ENCODE data around the gene MET.
"Not testable (repeated sequence)": the region's sequence is repeated elsewhere in the genome, so short reads cannot be mapped to it uniquely, and the experiment has no call there.

MET gene
- total RNA-seq, result 0 to 6.4 (median 2.3) reads per million in 9 experiments

DNA sequence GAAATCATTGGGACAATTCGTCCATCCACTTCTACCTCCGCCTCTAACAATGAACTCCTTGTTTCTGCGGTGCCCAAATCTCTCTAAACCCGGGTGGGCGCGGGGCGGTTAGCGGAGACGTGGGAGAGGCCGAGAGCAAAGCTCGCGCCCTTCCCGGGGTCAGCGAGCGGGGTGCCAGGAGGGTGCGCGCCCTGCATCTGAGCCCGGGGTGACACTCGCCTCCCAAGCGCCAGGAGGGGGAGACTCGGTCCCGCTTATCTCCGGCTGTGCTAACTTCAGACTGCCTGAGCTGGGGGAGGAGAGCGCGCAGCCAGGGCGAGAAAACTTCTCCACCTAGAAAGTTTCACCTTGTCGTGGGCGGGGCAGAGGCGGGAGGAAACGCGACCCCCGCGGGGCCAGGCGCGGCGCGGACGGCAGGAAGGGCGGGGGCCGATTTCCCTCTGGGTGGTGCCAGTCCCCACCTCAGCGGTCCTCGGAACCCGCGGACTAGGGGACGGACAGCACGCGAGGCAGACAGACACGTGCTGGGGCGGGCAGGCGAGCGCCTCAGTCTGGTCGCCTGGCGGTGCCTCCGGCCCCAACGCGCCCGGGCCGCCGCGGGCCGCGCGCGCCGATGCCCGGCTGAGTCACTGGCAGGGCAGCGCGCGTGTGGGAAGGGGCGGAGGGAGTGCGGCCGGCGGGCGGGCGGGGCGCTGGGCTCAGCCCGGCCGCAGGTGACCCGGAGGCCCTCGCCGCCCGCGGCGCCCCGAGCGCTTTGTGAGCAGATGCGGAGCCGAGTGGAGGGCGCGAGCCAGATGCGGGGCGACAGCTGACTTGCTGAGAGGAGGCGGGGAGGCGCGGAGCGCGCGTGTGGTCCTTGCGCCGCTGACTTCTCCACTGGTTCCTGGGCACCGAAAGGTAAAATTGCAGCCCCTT is at the start of gene MET:
Gene MET (plus strand): TSS at position 516 of the 915 bp plus-strand sequence. CDS start 26,889 bp downstream, outside the sequence.
- peak within 1 kb of the TSS; percentile 64 to 80 for H3K4me3 Mint-ChIP-seq
- peak; percentile 56 for ATAC-seq (replicated peaks)
- DNase-seq, result no peak

DNA sequence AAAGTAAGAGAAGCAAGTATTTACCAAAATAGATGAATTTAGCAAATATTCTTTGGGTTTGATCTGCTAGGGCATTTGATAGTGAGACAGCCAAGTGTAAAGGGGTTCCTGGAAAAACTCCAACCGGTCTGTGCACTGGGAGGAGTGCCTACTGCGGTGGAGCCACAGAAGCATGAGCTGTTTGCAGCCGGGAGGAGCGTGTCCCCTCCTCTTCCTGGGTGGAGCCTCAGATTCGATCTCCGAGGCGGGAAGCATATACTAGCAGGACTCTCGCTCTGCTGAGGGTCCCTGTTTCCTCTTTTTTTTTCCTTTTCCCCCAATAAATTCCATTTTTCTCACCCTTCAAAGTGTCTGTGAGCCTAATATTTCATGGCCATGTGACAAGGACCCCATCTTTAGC is 45.1 kb upstream of the MET start:
- Mint-ChIP-seq H3K27ac (no peak overlapping the region), H3K4me3 (no peak overlapping the region), H3K36me3 (ENCODE audit: insufficient read depth) (no peaks in the 10 kb centered on the region), H3K9me3 (no peaks in the 10 kb centered on the region), H3K4me1 (ENCODE audit: low read depth in 2 of 2) (no peaks in the 10 kb centered on the region), H3K27me3 (peaks cover 28 to 33% of the 10 kb centered on the region in 2 donors)
- DNase-seq (no peak), ATAC-seq (replicated peaks) (no peak)

More for the DNA sequence above, at the start of gene MET:
- Mint-ChIP-seq H3K9me3 (no peaks in the 10 kb centered on the region), H3K36me3 (ENCODE audit: insufficient read depth) (no peaks in the 10 kb centered on the region), H3K4me1 (ENCODE audit: low read depth in 2 of 2) (peaks cover 4 to 7% of the 10 kb centered on the region in 2 donors), H3K27me3 (peaks cover 42 to 45% of the 10 kb centered on the region in 2 donors), H3K27ac (no peak within 1 kb of the TSS)

DNA sequence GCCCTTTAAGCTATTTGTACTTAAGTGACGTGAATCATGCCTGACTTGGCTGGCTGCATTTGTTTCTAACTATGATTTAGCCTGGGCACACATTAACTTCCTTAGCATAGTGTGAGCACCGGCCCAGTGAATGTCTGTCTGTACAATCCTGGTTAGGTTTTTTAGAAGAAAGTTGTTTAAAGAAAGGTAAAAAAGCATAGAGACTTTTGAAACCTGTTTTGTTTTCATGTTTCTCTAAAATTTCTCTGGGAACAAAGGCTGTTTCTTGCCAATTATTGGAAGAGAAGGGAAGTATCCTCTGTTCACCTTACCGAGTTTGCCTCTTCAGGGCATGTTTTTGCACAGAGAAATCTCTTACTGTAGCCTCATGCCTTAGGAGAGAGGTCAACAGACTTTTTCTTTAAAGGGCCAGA is 42.9 kb upstream of the MET start:
- Mint-ChIP-seq H3K27ac (no peak overlapping the region), H3K4me1 (ENCODE audit: low read depth in 2 of 2) (no peaks in the 10 kb centered on the region), H3K4me3 (no peak overlapping the region), H3K27me3 (peaks cover 21 to 25% of the 10 kb centered on the region in 2 donors), H3K9me3 (no peaks in the 10 kb centered on the region), H3K36me3 (ENCODE audit: insufficient read depth) (no peaks in the 10 kb centered on the region)
- DNase-seq (no peak), ATAC-seq (replicated peaks) (no peak)

DNA sequence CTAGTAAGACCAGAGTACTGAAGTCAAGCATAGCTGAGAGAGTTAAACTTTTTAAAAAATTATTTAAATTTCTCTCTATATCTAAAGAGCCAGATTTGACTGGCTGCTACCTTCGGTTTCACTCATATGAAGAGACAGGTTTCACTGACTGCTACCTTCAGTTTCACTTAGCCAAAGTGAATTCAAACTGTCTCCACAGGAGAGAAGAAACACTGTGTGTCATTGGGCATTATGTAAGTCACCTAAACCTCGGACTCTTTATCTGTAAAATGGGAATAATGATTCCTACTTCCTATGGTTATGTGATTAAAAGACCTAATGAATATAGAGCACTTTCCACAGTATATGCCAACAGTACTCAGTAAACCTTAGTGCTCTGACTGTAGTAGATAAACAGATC is 41.6 kb upstream of the MET start:
- no peak for ATAC-seq (replicated peaks)
- DNase-seq, result no peak

DNA sequence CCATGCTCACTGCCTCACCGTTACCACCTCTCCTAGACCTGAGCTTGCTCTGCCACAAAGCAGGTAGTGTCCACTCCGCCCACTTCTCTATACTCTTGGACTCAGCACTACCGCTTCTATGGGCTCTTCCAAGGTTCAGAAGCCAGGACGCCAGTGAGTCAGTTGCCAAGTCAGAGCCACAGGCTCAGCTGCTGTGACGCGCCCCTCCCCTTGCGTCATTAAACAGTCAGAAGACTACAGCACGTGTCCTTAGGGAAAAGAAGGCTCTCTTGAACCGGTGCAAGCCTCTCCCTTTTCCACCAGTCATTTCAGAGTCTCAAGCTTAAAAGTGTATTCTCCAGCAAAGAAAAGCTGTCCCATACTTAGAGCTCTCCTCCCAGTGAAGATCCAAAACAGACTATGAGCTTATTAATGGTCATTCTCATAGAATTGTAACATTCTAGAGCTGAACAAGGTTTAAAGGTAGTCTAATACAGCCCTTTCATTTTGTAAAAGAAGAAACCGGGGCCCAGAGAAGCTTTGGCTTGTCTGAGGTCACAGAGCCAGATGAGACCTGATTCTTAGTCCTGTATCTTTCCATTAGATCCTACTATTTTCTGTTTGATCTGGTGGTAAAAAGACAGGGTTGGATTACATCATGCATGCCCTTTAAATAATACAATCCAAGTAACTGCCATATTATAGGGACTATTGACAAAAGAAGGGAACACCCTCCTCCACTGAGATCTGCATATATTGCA is 40.9 kb upstream of the MET start:
- Mint-ChIP-seq H3K36me3 (ENCODE audit: insufficient read depth) (no peaks in the 10 kb centered on the region), H3K27me3 (peaks cover 14 to 26% of the 10 kb centered on the region in 2 donors), H3K9me3 (no peaks in the 10 kb centered on the region), H3K27ac (no peak overlapping the region), H3K4me3 (no peak overlapping the region), H3K4me1 (ENCODE audit: low read depth in 2 of 2) (no peaks in the 10 kb centered on the region)
- DNase-seq (no peak), ATAC-seq (replicated peaks) (no peak)

More for the DNA sequence above, 41.6 kb upstream of the MET start:
- Mint-ChIP-seq H3K9me3 (no peaks in the 10 kb centered on the region), H3K36me3 (ENCODE audit: insufficient read depth) (no peaks in the 10 kb centered on the region), H3K27ac (no peak overlapping the region), H3K4me3 (no peak overlapping the region), H3K4me1 (ENCODE audit: low read depth in 2 of 2) (no peaks in the 10 kb centered on the region), H3K27me3 (peaks cover 21 to 26% of the 10 kb centered on the region in 2 donors)

DNA sequence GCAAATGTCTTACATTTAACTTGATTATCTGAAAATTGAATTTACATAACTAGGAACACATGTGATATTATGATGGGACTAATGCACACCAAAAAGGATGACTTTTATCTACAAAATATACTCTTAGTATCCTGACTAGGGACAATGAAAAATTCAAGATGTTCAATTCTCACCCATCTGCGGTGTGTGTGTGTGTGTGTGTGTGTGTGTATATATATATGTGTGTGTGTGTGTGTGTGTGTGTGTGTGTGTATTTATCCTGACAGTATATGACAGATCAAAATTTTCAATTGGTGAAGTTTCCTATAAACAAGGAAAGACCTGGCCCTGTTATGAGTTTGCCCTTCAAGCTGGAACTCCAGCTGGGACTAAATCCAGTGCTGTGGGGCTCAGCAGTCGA is 40.3 kb upstream of the MET start:
- no peak overlapping the region for H3K4me3 Mint-ChIP-seq

DNA sequence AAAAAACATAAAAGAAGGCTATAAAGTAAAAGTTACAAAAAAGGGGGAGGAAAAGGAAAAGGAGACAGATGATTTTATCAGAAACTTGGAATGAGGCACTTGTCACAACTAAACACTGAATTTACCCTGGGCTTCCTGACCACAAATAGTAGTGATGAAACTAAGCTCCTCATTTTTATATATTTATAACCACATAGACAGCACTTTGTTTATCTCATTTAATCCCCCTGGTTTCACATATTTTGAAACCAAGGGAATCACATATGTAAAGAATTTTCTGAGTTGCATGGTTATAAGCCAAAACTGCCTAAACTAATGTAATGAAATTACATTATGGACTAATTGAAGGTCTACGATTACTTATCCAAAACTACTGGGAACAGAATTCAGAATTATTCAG is 39.6 kb upstream of the MET start:
- Mint-ChIP-seq H3K27me3 (peaks cover 5 to 16% of the 10 kb centered on the region in 2 donors), H3K4me3 (no peak overlapping the region), H3K4me1 (ENCODE audit: low read depth in 2 of 2) (no peaks in the 10 kb centered on the region), H3K9me3 (no peaks in the 10 kb centered on the region), H3K36me3 (ENCODE audit: insufficient read depth) (no peaks in the 10 kb centered on the region), H3K27ac (no peak overlapping the region)
- DNase-seq, result no peak
- no peak for ATAC-seq (replicated peaks)

More for the DNA sequence above, 40.3 kb upstream of the MET start:
- no peaks in the 10 kb centered on the region for H3K9me3 Mint-ChIP-seq
- no peak for ATAC-seq (replicated peaks)
- no peak for DNase-seq
- no peaks in the 10 kb centered on the region for H3K36me3 Mint-ChIP-seq (ENCODE audit: insufficient read depth)
- peaks cover 8 to 23% of the 10 kb centered on the region in 2 donors for H3K27me3 Mint-ChIP-seq
- no peaks in the 10 kb centered on the region for H3K4me1 Mint-ChIP-seq (ENCODE audit: low read depth in 2 of 2)
- no peak overlapping the region for H3K27ac Mint-ChIP-seq

DNA sequence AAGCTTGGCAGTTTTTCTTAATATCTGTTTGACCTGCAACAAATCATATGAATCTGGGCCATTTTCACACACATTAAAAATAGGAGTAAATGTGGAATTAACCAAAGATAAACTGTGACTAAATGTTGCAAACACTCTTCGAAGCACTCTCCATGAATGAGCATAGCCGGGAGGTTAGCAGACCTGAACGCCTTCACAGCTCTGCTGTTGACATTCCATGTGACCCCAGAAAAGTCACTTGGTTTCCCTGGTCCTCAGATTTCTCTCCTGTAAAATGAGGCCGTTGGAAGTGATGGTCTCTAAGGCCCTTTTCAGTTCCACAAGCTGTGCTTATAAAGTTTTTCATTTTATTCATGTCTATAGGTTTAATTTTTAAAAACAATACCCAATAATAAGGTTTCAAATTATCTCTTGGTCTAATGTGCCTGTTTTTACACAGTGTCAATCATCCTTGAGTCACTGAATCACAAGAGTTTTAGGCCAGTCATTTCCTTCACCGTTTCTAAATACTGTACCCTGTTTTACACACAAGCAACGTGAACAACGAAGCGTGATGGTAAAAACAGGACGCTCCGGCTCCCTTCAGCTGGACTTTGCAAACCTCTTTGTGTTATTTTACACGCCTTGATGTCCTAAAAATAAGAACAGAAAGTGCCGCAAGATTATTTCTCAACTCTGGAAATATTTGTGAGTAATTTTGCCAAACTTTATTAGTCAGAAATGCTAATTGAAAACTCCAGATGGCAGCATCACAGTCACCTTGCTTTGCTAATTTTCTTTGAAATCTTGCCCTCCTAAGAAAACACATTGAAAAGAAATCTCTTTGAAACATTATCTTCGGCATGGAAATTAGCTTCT is 38.6 kb upstream of the MET start:
- Mint-ChIP-seq H3K27ac (no peak overlapping the region), H3K4me3 (no peak overlapping the region), H3K27me3 (peaks cover 5 to 16% of the 10 kb centered on the region in 2 donors), H3K9me3 (no peaks in the 10 kb centered on the region), H3K36me3 (ENCODE audit: insufficient read depth) (no peaks in the 10 kb centered on the region), H3K4me1 (ENCODE audit: low read depth in 2 of 2) (no peaks in the 10 kb centered on the region)
- ATAC-seq (replicated peaks), result no peak
- DNase-seq, result no peak

DNA sequence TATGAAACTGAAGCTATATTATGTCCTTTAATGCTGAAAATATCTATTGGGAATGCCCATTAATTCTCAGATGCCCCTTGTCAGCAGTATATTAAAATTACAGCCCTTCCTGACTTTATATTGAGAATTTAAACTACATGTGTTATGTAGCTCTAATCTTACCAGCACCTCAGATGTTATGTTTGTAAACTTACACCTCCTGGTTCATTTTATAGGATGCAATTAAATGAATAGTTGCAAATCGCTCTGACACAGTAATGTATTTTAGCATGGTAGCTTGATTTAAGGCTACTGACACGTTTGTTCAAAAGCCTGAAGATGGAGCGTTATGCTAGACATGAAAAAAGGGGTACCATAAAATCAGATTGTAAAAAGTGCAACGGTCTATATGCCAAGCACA is 35.0 kb upstream of the MET start:
- Mint-ChIP-seq H3K36me3 (ENCODE audit: insufficient read depth) (no peaks in the 10 kb centered on the region), H3K27me3 (peaks cover under 1 to 16% of the 10 kb centered on the region in 2 donors), H3K27ac (no peak overlapping the region), H3K9me3 (no peaks in the 10 kb centered on the region), H3K4me1 (ENCODE audit: low read depth in 2 of 2) (no peaks in the 10 kb centered on the region), H3K4me3 (no peak overlapping the region)
- DNase-seq (no peak), ATAC-seq (replicated peaks) (no peak)

DNA sequence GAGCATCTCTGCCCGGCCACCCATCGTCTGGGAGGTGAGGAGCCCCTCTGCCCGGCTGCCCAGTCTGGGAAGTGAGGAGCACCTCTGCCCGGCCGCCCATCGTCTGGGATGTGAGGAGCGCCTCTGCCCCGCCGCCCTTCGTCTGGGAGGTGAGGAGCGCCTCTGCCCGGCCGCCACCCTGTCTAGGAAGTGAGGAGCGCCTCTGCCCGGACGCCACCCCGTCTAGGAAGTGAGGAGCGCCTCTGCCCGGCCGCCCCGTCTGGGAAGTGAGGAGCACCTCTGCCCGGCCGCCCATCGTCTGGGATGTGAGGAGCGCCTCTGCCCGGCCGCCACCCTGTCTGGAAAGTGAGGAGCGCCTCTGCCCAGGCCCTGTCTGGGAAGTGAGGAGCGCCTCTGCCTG is 33.4 kb upstream of the MET start:
- not testable (repeated sequence) for H3K9me3 Mint-ChIP-seq; ATAC-seq (replicated peaks); H3K36me3 Mint-ChIP-seq (ENCODE audit: insufficient read depth); H3K27ac Mint-ChIP-seq; H3K4me1 Mint-ChIP-seq (ENCODE audit: low read depth in 2 of 2); H3K4me3 Mint-ChIP-seq; DNase-seq
- H3K27me3 Mint-ChIP-seq, result peaks cover 7 to 16% of the 10 kb centered on the region in 2 donors

DNA sequence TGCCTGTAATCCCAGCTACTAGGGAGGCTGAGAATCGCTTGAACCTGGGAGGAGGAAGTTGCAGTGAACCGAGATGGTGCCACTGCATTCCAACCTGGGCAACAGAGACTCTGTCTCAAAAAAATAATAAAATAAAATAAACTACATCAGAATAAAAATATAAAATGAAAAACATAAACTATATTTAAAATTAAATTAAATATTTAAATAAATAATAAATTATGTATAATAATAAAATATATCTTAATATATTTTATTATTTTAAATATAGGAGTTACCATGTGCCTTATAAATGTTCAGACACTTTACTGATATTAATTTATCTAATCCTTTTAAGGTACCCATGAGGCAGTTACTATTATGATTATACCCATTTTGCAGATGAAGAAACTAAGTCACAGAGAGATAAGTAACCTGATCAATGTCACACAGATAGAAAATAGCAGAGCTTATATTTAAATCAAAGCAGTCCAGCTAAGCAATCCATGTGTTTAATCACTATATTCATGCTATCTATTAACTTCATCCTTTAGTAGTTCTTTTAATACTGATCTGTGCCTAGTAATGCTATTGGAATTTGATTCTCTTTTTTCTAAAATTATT is 30.3 kb upstream of the MET start:
- DNase-seq, result no peak
- Mint-ChIP-seq H3K4me1 (ENCODE audit: low read depth in 2 of 2) (no peaks in the 10 kb centered on the region), H3K27me3 (peaks cover 6 to 7% of the 10 kb centered on the region in 2 donors), H3K9me3 (no peaks in the 10 kb centered on the region), H3K4me3 (no peak overlapping the region), H3K36me3 (ENCODE audit: insufficient read depth) (no peaks in the 10 kb centered on the region), H3K27ac (no peak overlapping the region)
- no peak for ATAC-seq (replicated peaks)

DNA sequence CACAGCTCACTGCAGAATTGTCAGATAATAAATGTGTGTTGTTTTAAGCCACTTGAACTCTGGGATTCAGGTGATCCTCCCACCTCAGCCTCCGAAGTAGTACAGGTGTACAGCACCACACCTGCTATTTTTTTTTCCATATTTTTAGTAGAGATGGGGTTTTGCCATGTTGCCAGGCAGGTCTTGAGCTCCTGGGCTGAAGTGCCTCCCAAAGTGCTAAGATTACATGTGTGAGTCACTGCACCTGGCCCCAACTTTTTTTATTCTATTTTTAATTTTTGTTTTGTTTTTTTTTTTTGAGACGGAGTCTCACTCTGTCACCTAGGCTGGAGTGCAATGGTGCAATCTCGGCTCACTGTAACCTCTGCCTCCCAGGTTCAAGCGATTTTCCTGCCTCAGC is 28.8 kb upstream of the MET start:
- DNase-seq; H3K4me1 Mint-ChIP-seq (ENCODE audit: low read depth in 2 of 2); H3K36me3 Mint-ChIP-seq (ENCODE audit: insufficient read depth); H3K4me3 Mint-ChIP-seq; H3K27ac Mint-ChIP-seq; ATAC-seq (replicated peaks); H3K9me3 Mint-ChIP-seq: not testable (repeated sequence)
- peaks cover 6 to 12% of the 10 kb centered on the region in 2 donors for H3K27me3 Mint-ChIP-seq

DNA sequence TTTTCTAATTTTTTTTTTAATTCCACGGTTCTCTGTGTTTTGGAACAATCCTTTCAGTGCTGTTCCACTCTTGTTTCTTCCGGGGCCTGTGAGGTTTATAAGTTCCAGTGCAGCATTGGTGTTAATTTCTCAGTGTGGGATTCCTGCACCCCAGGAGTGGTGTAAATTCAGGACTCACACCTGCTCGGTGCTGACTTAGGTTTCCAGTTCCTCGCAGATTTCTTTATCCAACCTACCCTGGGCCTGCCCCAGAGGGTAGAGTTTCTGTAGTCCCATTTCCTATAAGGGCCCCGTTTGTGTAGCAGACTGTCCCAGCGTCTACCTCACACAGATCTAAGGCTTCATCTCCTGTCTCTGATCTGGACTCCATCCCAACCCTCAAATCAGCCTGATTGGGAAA is 27.4 kb upstream of the MET start:
- no peak for ATAC-seq (replicated peaks)

More for the DNA sequence above, 27.4 kb upstream of the MET start:
- Mint-ChIP-seq H3K9me3 (no peaks in the 10 kb centered on the region), H3K4me1 (ENCODE audit: low read depth in 2 of 2) (no peaks in the 10 kb centered on the region), H3K4me3 (no peak overlapping the region), H3K27ac (no peak overlapping the region), H3K27me3 (peaks cover 13 to 27% of the 10 kb centered on the region in 2 donors), H3K36me3 (ENCODE audit: insufficient read depth) (no peaks in the 10 kb centered on the region)
- no peak for DNase-seq

Measured in effector memory CD8-positive, alpha-beta T cell (primary cell).